DND-41 (cell line): ENCODE results near the gene SRRM4.

Experiments used
- ATAC-seq: fragments of 200-7000 bp; cut with Tn5 transposase; 3 replicates; pipeline ENCODE4 v1.9.1; 2021; ENCODE audit warnings: low read depth; ENCODE audit not compliant: insufficient read depth
- DNase-seq: peaks from one replicate; pipeline ENCODE4 v3.0.0-alpha.2; 2020
- H2AFZ ChIP-seq: 2 replicates; pipeline ENCODE4 v1.6.0; 2012; ENCODE audit warnings: low read depth, low read length
- H3K27ac ChIP-seq: 2 replicates; pipeline ENCODE4 v1.5.1; 2012; ENCODE audit warnings: low read length, inconsistent platforms
- H3K27me3 ChIP-seq: fragments of 200-600 bp; sonication (generic); 2 replicates; pipeline ENCODE4 v1.6.0; 2012; ENCODE audit warnings: low read length, mild to moderate bottlenecking, inconsistent platforms; ENCODE audit not compliant: insufficient read depth, poor library complexity
- H3K36me3 ChIP-seq: 2 replicates; pipeline ENCODE4 v1.5.1; 2012; ENCODE audit warnings: low read length, inconsistent platforms; ENCODE audit not compliant: insufficient read depth
- H3K4me1 ChIP-seq: 2 replicates; pipeline ENCODE4 v1.5.1; 2012; ENCODE audit warnings: mild to moderate bottlenecking, low read length; ENCODE audit not compliant: insufficient read depth
- H3K4me2 ChIP-seq: 2 replicates; pipeline ENCODE4 v1.6.0; 2012; ENCODE audit warnings: mild to moderate bottlenecking, moderate library complexity, low read length, inconsistent platforms; ENCODE audit not compliant: insufficient read depth
- H3K4me3 ChIP-seq, 2 experiments: fragments of 200-600 bp in 1 of 2; shearing (Covaris generic) in 1 of 2; 2 replicates each; pipeline ENCODE4 v1.5.1; 2012 to 2016; ENCODE audit warnings: inconsistent platforms in 2 of 2, low read length in 2 of 2, mild to moderate bottlenecking in 2 of 2, low read depth in 1 of 2, moderate library complexity in 1 of 2
- H3K79me2 ChIP-seq: 2 replicates; pipeline ENCODE4 v1.6.0; 2012; ENCODE audit warnings: low read length, inconsistent platforms; ENCODE audit not compliant: insufficient read depth
- H3K9ac ChIP-seq: 2 replicates; pipeline ENCODE4 v1.6.0; 2012; ENCODE audit warnings: low read depth, mild to moderate bottlenecking, inconsistent platforms, low read length, moderate library complexity
- H3K9me3 ChIP-seq: 2 replicates; pipeline ENCODE4 v1.5.1; 2012; ENCODE audit warnings: low read length, moderate library complexity, mild to moderate bottlenecking, inconsistent platforms; ENCODE audit not compliant: insufficient read depth, severe bottlenecking
- H4K20me1 ChIP-seq: 2 replicates; pipeline ENCODE4 v1.6.0; 2012; ENCODE audit warnings: low read length; ENCODE audit not compliant: insufficient read depth
- EZH2 ChIP-seq: IDR thresholded peaks from 3 replicates; pipeline ENCODE4 v1.6.1; 2012; ENCODE audit warnings: borderline replicate concordance, low read depth, mild to moderate bottlenecking, moderate library complexity, low read length, inconsistent platforms; ENCODE audit not compliant: severe bottlenecking
- TF ChIP-seq, protein P1 (sequence below): IDR thresholded peaks from 2 replicates; pipeline ENCODE4 v1.5.1; 2012; ENCODE audit warnings: borderline replicate concordance, low read length, moderate library complexity, mild to moderate bottlenecking; ENCODE audit not compliant: poor library complexity, severe bottlenecking; ENCODE audit errors: extremely low read depth

The SRRM4 gene

GRCh38 chr12:119206348-119207062 lies 225.2 kb downstream of the SRRM4 start:
- H3K9me3 ChIP-seq: no peaks in the 10 kb centered on the region
- no peaks in the 10 kb centered on the region for H3K79me2 ChIP-seq
- peaks cover 4% of the 10 kb centered on the region for H3K27me3 ChIP-seq
- no peak overlapping the region for H3K4me2 ChIP-seq
- H3K4me3 ChIP-seq: no peak overlapping the region
- no peaks in the 10 kb centered on the region for H4K20me1 ChIP-seq
- no peak for ATAC-seq
- no peak overlapping the region for H3K9ac ChIP-seq
- H3K4me1 ChIP-seq: no peaks in the 10 kb centered on the region
- H2AFZ ChIP-seq: no peak overlapping the region
- H3K36me3 ChIP-seq: no peaks in the 10 kb centered on the region
- TF ChIP-seq EZH2: no peak
- TF ChIP-seq, protein P1, sequence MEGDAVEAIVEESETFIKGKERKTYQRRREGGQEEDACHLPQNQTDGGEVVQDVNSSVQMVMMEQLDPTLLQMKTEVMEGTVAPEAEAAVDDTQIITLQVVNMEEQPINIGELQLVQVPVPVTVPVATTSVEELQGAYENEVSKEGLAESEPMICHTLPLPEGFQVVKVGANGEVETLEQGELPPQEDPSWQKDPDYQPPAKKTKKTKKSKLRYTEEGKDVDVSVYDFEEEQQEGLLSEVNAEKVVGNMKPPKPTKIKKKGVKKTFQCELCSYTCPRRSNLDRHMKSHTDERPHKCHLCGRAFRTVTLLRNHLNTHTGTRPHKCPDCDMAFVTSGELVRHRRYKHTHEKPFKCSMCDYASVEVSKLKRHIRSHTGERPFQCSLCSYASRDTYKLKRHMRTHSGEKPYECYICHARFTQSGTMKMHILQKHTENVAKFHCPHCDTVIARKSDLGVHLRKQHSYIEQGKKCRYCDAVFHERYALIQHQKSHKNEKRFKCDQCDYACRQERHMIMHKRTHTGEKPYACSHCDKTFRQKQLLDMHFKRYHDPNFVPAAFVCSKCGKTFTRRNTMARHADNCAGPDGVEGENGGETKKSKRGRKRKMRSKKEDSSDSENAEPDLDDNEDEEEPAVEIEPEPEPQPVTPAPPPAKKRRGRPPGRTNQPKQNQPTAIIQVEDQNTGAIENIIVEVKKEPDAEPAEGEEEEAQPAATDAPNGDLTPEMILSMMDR: no peak
- H3K27ac ChIP-seq: no peak overlapping the region
- no peak for DNase-seq

GRCh38 chr12:119207063-119207560 lies 225.8 kb downstream of the SRRM4 start:
- Histone ChIP-seq H3K79me2 (no peaks in the 10 kb centered on the region), H3K36me3 (no peaks in the 10 kb centered on the region), H3K4me2 (no peak overlapping the region), H4K20me1 (no peaks in the 10 kb centered on the region), H3K27ac (no peak overlapping the region), H3K27me3 (peaks cover 4% of the 10 kb centered on the region), H3K4me3 (no peak overlapping the region), H3K4me1 (no peaks in the 10 kb centered on the region), H2AFZ (no peak overlapping the region), H3K9ac (no peak overlapping the region), H3K9me3 (no peaks in the 10 kb centered on the region)
- TF ChIP-seq, protein P1: no peak
- no peak for TF ChIP-seq EZH2
- DNase-seq: no peak
- ATAC-seq: no peak

GRCh38 chr12:119208626-119209061 lies 227.3 kb downstream of the SRRM4 start:
- H4K20me1 ChIP-seq: no peaks in the 10 kb centered on the region
- no peak for DNase-seq
- TF ChIP-seq EZH2: no peak
- TF ChIP-seq, protein P1: no peak
- H3K9me3 ChIP-seq: no peaks in the 10 kb centered on the region
- no peak overlapping the region for H2AFZ ChIP-seq
- no peaks in the 10 kb centered on the region for H3K36me3 ChIP-seq
- no peaks in the 10 kb centered on the region for H3K4me1 ChIP-seq
- peaks cover 4% of the 10 kb centered on the region for H3K27me3 ChIP-seq
- no peaks in the 10 kb centered on the region for H3K79me2 ChIP-seq
- ATAC-seq: no peak
- H3K9ac ChIP-seq: no peak overlapping the region
- H3K4me2 ChIP-seq: no peak overlapping the region
- no peak overlapping the region for H3K4me3 ChIP-seq
- H3K27ac ChIP-seq: no peak overlapping the region
